Measurements from ENCODE around the gene ME3.
"Not testable (repeated sequence)": the region's sequence is repeated elsewhere in the genome, so short reads cannot be mapped to it uniquely, and the experiment has no call there.

ME3 gene

DNA sequence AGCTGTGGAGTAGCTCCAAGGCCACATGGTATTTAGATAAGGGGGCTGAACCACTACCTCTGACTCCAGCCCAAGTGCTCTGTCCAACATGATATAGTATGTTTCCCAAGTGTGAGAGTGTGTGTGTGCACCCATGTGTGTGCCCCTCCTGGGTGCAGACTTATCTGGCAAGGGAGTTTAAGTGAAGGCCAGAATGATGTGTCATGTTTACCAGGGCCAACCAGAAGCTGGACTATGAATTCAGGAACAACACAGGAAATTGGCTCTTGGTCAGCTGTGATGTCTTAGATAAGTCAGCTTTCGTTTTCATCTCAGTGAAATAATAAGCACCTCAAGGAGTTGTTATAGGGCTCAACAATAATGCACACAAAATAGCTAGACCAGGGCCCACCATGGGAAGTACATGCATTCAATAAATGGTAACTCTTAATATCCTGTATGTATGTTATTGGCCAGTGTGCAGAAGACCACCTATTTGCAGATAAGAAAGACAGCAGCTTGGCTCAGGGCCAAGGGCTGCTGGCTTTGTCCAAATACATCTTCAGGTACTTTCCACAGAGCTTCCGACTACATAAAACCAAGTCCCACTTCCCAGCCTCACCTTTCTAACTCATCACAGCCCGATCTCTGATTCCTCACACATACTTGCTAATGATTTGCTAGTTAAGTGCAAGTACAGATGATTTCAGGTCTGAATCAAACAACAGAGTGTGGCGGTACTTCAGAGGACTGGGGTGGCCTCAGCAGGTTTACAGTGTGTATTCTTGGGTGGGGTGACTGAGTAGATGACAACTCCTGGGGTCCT lies 120.9 kb downstream of the ME3 start:
- no peak for DNase-seq

DNA sequence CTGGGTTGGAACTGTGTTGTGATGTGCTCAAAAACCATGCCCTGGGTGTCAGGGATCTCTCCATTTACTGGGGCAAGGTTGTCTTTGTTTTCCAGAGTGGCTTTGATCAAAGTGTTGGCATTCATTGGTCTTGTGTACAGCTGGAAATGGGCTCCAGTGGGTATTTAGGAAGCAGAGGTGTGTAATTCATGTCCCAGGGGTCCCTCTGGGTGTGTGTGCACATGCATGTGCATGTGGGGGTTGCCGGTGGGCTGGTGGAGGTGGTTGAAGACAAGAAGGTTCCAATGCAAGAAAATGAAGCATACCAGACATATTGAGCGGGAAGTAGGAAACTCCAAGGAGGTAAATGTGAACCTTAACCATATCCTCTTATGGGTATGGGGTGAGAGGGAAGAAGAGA lies 121.7 kb downstream of the ME3 start:
- no peak for DNase-seq

DNA sequence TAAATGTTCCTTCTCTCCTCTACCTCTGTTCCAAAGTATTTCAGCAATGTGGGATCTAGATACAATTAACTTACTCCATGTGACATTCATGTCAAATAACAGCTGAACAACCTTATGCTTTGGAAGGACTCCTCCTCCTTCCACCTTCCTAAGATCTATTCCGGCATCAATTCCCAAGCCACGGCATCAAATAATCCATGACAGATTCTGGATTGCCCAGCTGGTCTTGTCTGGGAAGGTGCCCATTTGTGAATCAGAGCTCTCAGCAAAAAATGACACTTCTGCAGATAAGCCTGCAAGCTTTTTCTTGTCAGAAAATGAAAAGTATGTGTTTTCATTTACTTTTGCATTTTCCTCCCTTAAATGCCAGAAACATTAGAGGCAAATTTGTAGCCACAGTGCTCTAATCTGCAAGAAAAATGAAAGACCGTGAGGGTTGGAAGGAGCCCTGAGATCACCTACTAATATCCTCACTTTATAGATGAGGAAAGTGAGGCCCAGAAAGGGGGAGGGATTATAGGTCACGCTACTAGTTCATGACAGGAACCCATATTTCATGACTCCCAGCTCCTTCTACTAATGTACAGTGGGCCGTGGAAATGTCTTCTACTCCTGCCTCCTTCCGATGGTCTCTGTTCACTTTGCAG lies 124.0 kb downstream of the ME3 start:
- DNase-seq = no peak

DNA sequence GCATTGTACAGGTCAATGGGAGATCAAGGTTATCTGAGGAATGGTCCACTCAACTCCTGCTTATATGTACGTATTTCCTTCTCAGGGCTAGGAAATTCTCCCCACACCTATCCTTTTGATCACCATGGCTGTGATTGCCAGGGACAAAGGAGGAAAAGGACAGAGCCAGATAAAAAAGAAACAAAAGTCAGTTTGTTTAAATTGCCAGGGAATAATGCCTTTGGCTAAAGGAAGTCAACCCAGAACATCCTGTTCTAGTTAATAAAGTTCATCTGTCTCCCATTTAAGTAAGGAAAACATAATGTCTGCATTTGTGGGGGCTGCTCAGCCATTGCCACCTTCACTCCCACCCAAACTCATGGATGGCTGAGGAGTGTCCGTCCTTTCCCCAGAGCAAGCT lies 124.7 kb downstream of the ME3 start:
- DNase-seq = no peak

DNA sequence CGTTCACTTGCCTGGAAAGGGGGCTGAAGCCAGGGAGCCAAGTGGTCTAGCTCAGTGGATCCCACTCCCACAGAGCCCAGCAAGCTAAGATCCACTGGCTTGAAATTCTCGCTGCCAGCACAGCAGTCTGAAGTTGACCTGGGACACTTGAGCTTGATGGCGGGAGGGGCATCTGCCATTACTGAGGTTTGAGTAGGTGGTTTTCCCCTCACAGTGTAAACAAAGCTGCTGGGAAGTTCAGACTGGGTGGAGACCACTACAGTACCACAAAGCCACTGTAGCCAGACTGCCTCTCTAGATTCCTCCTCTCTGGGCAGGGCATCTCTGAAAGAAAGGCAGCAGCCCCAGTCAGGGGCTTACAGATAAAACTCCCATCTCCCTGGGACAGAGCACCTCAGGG lies 131.1 kb downstream of the ME3 start:
- not testable (repeated sequence) for DNase-seq

DNA sequence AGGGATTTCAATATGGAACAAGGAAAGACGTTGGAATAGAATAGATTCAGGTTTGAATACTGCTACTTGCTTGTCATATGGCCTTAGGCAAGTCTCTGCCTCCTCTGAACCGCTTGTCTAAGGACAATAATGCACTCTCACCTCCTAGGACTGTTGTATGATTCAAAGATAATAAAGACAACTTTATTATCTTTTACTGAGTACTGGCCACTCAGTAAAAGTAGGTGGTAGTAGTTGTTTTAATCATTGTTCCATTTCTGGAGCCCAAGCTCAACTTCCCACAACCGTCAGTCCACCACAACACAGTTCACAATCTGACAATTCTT lies 134.2 kb downstream of the ME3 start:
- no peak for DNase-seq

DNA sequence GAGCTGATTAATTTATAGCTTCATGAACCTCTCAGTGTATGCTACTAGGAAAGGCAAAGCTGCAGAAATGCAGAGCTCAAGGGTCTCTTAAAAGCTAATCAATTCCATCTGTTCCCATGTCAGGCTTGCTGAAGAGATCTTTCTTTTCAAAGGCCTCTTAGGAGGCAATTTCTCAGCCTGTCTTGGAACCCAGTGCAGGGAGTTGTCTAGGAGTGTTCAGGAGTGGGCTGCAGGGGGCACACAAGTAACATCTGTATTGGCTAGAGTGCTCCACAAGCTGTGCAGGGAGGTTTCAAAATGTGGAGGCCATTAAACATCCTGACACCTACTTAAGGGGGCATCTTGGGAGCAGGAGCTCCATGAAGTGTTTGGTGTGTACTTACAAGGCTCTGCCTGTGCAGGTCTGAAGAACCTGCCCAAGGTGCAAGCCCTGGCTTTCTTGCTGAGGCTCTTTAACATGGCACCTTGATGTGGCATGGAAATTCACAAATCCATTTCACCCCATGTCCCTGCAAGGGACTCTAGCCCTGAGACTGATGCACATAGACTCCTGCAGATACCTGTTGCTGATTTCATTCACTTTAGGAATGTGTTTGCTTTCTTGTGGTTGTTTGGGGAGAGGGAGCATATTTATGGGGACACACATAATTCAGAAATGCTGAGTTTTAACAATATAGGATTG lies 134.7 kb downstream of the ME3 start:
- DNase-seq = peak; percentile 37 to 46

DNA sequence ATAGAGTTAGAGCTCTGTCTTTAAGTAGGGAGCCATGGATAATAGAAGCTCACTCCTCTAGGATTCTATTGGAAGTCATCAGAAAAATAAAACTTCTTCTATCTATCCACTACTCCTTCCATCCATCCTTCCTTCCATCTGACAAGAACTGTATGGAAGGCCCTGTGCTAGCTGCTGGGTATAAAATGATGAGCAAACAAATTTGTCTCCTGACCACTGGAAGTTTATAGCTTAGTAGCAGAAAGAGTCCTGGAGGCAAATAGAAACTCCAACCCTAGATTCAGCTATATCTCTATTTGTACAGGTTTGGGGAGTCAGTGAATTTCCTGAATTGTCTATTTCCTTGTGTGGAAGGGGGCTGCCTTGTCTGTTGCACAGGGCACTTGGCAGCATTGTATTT lies 136.6 kb downstream of the ME3 start:
- no peak for DNase-seq

DNA sequence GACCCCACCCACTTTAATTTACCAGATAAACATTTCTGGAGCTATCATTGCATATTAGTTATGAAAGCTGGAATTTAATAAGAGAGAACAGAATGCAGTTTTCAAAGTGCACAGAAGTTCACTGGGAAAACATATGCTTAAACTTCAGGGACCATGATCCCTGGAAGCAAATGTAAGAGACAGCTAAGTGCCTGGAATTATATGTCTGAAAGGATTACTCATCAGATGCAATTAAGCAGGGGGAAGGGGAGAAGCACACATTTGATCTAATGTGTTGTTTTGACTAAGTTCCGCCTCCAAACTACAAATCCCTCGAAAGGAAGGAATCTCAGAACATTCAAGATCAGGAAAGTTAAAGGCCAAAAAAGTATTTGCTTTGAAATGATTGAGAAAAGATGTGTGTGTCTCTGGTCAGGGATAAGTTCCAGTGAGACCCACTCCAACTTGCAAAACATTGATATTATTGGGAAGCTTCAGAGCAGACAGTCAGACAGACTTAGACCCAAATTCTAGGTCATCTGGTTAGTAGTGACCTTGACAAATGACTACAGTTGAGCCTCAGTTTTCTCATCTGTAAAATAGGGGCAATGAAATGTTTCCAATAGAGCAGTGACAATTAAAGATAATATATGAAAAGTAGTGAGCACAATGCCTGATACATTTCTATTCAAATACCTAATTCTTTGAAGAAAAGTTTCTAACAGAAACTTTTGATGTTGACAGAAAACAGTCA lies 147.6 kb downstream of the ME3 start:
- DNase-seq = no peak

DNA sequence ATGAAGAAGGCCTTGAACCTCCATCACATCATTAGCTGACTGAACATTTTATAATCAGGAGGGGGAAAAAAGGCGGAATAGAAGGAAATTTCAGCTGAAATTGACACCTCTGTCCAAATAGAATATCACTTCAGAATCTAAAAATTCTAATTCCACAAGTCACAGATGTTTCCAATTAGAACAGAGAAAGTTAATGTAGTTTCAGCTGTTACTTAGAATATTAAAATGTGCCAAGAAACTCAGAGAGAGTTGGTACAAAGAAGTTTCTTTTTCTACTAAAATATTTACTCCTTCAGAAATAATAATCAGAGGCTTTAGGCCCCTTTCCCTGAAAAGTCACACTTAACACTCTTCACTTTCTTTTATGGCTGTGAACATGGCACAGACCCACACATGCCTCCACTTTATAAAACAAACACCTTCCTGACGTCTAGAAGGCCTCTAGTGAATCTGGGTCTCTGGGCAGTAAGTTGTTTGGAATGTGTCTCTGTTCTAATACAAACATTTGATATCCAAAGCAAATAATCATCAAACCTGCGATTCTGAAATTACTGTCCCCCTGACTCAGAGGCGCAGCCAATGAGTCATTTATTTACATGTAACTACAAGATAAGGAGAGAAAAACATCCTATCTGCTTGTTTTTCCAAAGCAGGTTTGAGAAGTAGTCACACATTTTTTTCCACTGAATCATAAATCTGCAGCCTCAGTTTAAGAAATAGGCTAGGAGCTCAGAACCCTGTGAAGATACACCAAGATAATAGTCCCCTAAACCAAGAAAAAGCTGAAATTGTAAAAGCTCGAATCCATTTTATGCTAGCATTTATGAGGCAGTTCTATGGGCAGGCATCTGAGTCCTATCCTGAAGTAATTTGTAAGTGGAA lies 148.4 kb downstream of the ME3 start:
- DNase-seq = no peak

DNA sequence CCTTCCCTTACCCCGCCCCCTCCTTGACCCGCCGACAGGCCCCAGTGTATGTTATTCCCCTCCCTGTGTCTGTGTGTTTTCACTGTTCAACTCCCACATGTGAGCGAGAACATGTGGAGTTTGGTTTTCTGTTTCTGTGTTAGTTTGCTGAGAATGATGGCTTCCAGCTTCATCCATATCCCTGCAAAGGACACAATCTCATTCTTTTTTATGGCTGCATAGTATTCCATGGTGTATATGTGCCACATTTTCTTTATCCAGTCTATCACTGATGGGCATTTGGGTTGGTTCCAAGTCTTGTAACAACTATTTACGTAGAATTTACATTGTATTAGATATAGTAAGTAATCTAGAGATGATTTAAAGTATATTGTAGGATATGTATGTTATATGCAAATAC lies 149.9 kb downstream of the ME3 start:
- DNase-seq = not testable (repeated sequence)

DNA sequence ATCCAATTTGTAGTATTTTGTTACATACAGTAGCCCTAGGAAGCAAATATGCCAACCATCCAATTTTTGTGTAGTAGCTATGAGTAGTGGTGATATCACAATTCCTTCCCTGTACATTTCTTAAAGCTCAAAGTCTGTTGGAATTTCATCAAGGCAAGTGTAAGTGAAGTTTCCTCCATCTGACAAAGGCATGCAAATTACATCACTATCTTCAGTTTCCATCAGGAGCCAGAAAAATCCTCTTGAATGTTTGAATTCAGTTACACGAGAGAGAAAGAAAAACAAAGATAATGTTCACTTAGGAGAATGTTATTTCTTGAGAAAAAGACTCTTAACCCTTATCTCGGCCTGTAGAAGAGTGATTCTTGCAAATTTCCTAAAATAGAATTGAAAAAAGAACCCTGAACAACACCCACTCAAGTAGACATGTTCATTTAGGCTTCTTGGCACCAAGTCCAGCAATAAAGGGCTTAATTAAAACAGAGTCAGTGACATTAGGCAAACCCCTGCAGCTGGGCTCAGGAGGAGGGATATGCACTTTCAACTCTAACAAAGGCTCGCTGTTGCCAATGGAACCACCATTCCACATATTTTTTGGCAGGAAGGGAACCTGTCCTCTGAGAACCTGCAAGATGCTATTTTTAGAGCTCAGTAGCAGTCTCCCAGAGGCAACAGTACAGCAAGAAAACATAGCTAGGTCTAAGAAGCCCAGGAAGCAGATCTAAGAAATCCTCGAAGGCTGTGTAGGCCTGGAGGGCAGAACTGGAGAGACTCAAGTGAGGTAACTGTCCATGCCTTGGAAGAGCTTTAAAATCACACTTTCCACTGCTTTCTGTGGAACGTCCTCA lies 153.1 kb downstream of the ME3 start:
- no peak for DNase-seq

DNA sequence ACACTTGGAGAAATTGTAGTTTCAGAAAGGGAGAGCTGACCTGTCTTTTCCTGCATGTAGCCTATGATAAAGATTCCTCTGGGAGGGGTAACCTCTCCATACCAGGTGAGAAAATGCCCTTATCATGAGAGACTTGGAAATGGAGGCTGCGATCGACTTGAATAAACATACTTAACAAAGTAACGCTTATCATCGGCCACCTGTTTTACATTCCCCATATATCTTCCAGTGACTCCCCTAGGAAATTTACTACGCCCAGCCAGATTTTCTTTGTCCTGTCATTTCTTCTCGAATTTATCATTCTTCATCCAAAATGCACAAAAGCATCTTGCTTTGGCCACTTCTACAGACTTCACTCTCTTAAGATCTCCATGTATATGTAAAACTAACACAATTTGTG lies 154.2 kb downstream of the ME3 start:
- no peak for DNase-seq

DNA sequence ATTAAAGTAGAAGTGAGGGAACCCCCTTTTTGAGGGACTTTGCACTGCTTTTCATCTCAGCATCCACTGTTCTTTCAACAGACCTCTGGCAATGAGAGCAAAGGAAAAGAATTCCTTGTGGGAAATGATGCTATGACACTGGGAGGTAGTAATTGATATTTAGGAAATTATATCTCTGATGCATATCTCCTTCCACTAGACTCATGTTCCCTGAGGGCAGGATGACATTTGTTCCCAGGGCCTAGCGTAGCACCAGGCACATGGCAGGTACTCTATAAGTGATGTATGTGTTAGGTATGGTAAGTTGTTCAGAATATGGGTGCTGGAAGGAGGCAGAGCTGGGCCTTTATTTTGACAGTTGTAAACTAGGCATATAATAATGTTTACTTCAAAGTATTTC lies 154.9 kb downstream of the ME3 start:
- DNase-seq = no peak

DNA sequence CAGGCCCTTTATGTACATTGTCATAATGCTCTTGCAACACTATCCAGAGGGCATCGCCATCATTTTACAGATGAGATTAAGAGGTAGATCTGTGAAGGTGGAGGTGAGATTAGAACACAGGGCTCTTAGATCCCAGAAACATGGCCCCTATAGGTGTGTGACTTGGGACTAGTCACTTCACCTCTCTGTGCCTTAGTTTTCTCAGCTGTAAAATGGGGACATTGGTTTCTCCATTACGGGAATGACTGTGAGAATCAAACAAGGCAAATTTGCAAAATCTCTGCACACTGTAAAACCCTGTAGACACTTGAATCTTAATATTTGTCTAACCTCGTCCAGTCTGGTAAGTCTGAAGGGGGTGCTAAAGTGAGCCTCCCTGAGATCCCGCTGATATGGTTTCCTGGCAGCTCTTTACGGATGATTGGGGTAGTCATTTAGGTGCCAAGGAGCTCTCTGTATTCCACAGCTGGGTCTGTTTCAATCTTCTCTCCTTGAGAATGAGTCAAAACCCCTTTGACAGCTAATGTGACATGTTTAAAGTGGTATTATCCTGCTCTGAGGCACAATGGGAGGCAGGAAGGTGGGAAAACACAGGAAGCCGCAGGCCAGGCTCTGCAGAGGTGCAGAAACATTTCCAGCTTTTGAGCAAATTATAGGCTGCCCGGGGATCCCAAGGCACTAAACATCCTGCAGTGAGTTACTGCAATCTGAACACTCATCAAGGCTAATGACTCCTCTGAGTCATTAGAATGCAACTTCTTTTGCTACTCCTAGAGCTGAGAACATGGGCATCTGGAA lies 156.9 kb downstream of the ME3 start:
- DNase-seq = no peak

DNA sequence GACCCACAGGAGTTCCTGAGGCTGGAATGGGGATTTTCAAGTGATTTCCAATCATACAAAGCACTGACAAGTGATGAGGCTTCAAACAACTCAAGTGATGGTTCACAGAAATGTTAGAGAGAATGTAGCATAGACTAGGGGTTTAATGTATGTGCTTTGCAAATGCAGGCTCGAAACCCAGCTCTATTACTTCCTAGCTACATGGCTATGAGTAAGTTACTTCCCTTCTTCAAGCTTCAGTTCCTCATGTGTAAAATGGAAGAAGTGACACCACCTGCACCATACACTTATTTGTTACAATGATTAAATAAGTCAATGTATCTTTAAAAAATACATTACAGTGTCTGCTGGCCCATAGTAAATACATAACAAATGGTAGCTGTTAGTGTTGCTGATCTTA lies 158.0 kb downstream of the ME3 start:
- peak; percentile 22 to 39 for DNase-seq

DNA sequence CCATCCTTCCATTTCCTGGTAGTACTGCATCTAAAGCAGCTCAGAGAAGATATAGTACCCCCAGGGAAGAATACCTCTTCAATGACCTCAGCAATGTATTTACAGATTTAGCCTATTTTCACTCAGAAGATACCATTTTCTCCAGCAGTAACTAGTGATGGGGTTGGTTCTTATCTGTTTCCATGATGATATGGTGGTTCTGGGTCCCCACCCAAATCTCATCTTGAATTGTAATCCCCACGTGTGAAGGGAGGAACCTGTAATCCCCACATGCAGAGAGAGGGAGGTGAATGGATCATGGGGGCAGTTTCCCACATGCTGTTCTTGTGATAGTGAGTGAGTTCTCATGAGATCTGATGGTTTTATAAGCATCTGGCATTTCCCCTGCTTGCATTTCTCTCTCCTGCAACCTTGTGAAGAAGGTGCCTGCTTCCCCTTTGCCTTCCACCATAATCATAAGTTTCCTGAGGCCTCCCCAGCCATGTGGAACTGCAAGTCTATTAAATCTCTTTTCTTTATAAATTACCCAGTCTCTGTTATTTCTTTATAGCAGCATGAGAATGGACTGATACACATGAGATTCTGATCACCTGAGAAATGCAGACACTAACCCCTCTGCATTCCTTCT lies 158.6 kb downstream of the ME3 start:
- no peak for DNase-seq

DNA sequence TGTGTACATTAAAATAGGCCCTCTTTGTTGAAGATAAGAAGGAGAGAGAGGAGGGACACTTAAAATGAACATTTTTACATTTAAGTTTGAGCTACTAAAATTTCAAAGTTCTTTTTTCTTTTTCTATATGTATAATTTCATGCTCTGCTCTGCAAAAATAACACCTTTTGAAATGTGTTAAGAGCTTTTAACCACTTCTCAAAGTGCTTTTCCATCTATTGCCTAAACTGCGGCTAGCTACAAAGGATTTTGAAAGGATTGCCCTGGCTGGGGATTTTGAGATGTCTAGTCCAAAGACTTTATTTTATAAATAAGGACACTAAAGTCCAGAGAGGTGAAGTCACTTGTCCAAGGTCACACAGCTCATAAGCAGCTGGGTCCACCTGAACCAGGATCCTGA lies 159.3 kb downstream of the ME3 start:
- DNase-seq = no peak

DNA sequence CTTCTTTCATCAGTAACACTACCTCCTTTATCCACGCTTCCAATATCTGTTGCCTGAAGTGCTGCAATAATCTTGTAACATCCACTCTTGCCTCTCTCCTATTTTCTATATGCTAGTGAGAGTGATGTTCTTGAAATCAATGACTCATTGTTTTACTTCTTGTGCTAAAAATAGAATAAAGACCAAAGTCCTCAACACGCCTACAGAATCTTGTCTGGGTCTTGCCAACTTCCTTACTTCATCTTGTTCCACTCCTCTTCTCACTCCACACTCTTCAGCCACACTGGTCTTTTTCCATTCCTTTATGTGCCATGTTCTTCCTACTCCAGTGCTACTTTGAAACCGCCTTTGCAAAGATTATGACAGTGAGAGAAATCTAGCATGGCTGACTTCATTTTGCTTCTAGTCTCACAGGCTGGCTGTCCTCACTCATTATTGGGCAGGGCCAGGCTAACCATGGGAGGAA lies 161.3 kb downstream of the ME3 start:
- peak in 1 of 2 experiments; percentile 12 for DNase-seq

DNA sequence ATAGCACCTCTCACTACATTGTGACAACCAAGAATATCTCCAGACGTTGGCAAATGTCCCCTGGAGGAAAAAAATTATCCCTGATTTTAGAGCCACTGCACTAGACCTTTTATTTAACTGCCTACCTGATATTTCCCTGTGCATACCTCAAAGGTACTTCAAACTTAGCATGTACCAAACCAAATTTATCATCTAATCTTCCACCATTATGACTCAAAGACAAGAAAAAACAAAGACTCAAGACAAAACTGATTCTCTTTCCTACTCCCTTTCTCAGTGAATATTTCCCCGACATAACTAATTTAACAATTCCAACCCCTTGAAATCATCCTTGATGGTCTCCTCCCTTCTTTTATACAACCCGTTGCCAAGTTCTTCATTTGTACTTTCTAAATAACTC lies 161.7 kb downstream of the ME3 start:
- DNase-seq = no peak
